GM13977 (cell line): ENCODE measurements around the gene GTPBP1.

Source experiments
- DNase-seq: peaks from one replicate; pipeline ENCODE4 v3.0.0; 2012; ENCODE audit warnings: low spot score
- in situ Hi-C: fragments of 300-500 bp; cut with MboI; formaldehyde crosslinking; loops from one replicate; pipeline ENCODE4 v1.12.0; 2022; ENCODE audit warnings: low sequenced_read_pairs, low pct_unique_long_range_greater_than_20kb, mixed read lengths, inconsistent platforms; ENCODE audit not compliant: unreplicated experiment
- TF ChIP-seq, protein P1 (sequence below): IDR thresholded peaks from 2 replicates; pipeline ENCODE4 v1.5.1; 2012; ENCODE audit warnings: mild to moderate bottlenecking, control low read depth; ENCODE audit not compliant: insufficient read depth; ENCODE audit errors: extremely low read depth, missing control alignments

GTPBP1 gene

DNA sequence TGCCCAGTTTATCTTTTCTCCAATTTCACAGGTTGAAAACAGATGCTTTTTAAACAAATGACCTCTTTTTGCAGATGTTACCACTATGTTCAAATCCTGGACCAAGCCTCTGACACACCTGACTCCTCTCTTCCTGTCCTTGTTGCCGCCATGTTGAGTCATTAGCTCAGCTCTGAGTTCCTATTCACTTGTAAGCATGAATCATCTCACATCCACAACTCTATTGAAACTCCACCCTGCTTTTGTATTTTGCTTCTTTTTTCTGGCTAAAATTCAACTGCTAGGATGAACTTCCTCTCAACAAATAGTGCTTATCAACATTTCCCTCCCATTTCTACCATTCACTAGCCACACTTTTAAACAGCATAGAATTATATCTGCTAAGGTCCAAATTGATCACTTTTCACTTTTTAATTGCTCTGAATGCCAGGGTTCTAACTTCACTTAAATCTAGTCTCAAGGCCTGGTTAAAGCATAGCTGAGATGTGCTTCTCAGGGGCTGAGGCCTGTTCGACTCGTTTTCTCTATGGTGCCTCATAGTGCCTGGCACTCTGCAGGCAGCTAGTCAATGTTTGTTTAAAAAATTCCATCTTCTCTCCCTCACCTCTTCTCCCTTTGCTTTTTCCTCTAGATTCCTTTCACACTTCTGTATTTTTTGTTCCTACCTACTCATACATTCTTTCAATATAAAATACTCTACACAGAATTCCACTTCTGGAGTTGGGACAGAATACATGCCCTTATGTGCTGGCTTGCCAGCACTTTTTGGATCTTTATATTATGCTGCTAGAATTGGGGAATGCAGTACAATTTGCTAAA lies 8.9 kb upstream of the GTPBP1 start:
- in situ Hi-C loops, result no loop called here
- TF ChIP-seq, protein P1, sequence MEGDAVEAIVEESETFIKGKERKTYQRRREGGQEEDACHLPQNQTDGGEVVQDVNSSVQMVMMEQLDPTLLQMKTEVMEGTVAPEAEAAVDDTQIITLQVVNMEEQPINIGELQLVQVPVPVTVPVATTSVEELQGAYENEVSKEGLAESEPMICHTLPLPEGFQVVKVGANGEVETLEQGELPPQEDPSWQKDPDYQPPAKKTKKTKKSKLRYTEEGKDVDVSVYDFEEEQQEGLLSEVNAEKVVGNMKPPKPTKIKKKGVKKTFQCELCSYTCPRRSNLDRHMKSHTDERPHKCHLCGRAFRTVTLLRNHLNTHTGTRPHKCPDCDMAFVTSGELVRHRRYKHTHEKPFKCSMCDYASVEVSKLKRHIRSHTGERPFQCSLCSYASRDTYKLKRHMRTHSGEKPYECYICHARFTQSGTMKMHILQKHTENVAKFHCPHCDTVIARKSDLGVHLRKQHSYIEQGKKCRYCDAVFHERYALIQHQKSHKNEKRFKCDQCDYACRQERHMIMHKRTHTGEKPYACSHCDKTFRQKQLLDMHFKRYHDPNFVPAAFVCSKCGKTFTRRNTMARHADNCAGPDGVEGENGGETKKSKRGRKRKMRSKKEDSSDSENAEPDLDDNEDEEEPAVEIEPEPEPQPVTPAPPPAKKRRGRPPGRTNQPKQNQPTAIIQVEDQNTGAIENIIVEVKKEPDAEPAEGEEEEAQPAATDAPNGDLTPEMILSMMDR, result no peak
- DNase-seq, result no peak

DNA sequence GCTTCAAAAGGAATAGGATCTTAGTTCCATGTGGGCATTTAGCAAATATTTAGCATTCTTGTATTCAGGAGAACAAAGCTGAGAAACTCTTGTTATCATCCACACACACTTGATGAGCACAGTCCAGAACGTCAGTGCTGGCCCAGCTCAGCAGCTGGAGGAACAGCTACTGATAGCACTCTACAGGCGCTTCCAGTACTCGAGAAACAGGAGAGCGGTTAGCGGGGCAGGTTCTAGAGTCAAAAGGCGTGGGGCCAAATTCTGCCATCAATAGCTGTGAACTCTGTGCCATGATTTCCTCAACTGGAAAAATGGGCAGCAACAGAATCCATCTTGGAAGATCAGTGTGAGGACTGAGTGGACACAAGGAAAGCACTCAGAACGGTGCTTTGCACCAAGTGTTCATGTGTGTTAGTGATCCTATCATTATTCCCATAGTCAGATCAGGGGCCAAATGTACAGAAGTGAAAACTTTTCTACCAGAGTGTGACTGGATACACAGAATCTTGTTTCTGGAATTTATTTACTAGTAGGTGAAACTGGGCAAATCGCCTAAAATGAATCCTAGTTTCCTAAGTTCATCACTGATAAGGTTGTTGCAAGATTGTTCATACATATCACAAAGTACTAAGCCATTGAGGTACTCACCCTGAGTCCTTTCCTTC lies 8.2 kb upstream of the GTPBP1 start:
- TF ChIP-seq, protein P1, result no peak
- in situ Hi-C loops, result no loop called here
- no peak for DNase-seq

DNA sequence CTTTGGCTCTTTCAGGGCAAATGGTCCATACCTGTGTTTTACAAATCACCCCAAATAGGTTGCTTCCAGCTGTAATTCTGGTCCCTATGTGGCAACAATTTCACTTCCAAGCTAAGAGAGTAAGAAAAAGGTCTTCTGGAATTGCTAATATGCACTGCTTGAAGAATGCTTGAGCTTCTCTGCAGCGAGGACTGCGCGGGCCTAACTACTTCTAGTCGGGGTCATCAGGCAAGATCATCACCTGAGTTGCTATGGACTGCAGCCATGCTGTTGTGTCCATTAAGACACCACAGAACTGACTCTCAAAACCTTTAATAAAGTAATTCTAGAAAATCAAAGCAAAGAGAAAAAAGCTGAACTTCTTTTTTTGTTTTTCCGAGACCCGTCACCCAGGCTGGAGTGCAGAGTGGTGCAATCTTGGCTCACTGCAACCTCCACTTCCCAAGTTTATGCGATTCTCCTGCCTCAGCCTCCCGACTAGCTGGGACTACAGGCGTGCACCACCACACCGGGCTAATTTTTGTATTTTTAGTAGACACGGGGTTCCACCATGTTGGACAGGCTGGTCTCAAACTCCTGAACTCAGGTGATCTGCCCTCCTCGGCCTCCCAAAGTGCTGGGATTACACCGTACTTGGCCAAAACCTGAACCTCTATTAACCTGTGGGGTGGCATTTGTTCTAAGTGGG lies 7.2 kb upstream of the GTPBP1 start:
- TF ChIP-seq, protein P1, result no peak
- no peak for DNase-seq
- in situ Hi-C loops, result no loop called here

DNA sequence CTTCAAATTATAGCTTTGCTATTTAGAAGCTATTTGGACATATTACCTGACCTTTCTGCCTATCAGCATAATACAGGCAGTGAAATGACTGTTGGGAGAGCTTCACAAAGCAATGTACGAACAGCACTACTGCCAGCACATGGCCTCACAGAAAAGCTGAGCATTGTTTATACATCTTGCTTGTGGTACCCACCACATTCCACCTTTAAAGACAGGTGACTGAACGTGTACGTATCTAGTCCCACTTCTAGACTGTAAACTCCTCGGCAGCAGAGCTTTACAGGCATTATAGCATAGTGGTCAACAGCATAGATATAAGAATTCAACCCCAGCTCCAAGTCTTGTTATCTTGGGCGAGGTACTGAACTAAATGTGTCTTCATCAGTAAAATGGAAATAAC lies 6.6 kb upstream of the GTPBP1 start:
- TF ChIP-seq, protein P1, result no peak
- DNase-seq, result no peak
- in situ Hi-C loops, result no loop called here

DNA sequence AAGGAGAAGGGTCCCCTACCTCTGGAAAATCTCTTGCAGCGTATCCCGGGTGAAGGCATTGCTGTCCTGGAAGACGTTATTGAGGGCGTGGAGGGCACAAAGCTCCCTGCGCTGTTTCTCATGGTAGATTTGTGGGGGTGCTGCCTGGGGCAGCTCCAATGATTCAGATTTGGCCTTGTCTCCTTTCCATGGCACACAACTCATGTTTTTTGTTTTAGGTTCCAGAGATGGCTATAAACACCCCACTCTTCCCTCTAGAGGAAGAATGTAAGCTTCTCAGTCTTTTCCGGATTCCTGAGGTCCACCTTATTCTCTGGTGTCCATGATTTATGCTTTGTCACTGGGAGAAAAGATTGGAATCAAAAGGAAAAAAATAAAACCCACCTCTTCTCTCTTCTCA lies 6.0 kb upstream of the GTPBP1 start:
- no peak for DNase-seq
- in situ Hi-C loops, result no loop called here
- TF ChIP-seq, protein P1, result no peak

DNA sequence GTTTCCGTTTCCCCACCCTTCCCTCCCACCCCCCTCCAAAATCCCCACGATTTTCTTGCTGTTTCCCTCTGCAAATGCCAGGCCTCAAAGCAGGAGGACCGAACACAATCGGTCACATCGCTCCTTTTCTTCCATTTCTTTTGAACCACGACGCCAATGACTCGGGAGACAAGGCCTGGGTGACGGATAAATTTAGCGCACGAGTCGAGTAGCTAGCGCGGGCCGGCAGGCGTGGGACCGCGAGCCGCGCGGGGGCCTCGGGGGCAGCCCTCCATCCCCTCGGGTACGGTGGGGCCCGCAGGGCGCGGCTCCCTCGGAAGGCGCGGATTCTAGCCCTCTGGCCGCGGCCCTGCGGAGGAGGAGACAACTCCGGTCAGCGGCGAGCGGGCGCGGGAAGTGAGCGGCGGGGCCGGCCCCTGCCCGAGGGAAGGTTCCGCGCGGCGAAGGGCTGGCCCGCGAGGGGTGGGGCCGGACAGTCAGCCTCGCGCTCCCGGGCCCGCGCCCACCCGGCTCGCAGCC lies 5.4 kb upstream of the GTPBP1 start:
- TF ChIP-seq, protein P1, result no peak
- DNase-seq, result no peak
- in situ Hi-C loops, result no loop called here
